CD14-positive monocyte (primary cell): ENCODE measurements around the gene CACNA1G. TPM values are rescaled to one million over a fixed set of nuclear protein-coding genes. Genes with fewer than 3 reads are reported as not detected.

Experiments used
- DNase-seq, 3 donors: peaks; one replicate each; pipeline ENCODE4 v3.0.0-alpha.2; 2011 to 2022
- H2AFZ ChIP-seq: 2 replicates; pipeline ENCODE4 v1.6.0; 2012; ENCODE audit warnings: mild to moderate bottlenecking, low read depth, low read length, inconsistent platforms; ENCODE audit not compliant: insufficient read depth, poor library complexity, severe bottlenecking
- H3K27ac ChIP-seq, 2 donors: 1 replicate in 1 of 2; 2 replicates in 1 of 2; pipeline ENCODE4 v1.5.1; 2012 to 2013; ENCODE audit warnings: low read length in 2 of 2, control low read depth in 1 of 2, inconsistent platforms in 1 of 2, low read depth in 1 of 2, mild to moderate bottlenecking in 1 of 2
- H3K27me3 ChIP-seq, 2 donors: one replicate each; pipeline versions ENCODE4 v1.6.0 to v1.6.1; 2011 to 2013; ENCODE audit warnings: low read length in 2 of 2; ENCODE audit not compliant: control insufficient read depth in 2 of 2, insufficient read depth in 2 of 2
- H3K36me3 ChIP-seq, 2 donors: replicated peaks in 1 of 2; 1 replicate in 1 of 2; 2 replicates in 1 of 2; pipeline versions ENCODE4 v1.5.1 to v1.6.1; 2012 to 2013; ENCODE audit warnings: low read length in 2 of 2, control low read depth in 1 of 2, inconsistent platforms in 1 of 2, mild to moderate bottlenecking in 1 of 2; ENCODE audit not compliant: insufficient read depth in 2 of 2, control insufficient read depth in 1 of 2
- H3K4me1 ChIP-seq, 2 donors: 1 replicate in 1 of 2; 2 replicates in 1 of 2; pipeline versions ENCODE4 v1.5.1 to v1.6.1; 2012 to 2013; ENCODE audit warnings: low read length in 2 of 2, control low read depth in 1 of 2, inconsistent platforms in 1 of 2, mild to moderate bottlenecking in 1 of 2, moderate library complexity in 1 of 2; ENCODE audit not compliant: insufficient read depth in 2 of 2, control insufficient read depth in 1 of 2
- H3K4me2 ChIP-seq: replicated peaks from 2 replicates; pipeline ENCODE3; 2012; ENCODE audit warnings: low read length, moderate library complexity, mild to moderate bottlenecking; ENCODE audit not compliant: poor library complexity, severe bottlenecking; ENCODE audit errors: extremely low read depth
- H3K4me3 ChIP-seq, 3 experiments: fragments of 200-600 bp in 1 of 3; sonication (generic) in 1 of 3; replicated peaks in 1 of 3; 1 replicate in 2 of 3; 2 replicates in 1 of 3; pipeline ENCODE4 v1.5.1; 2011 to 2013; ENCODE audit warnings: low read length in 3 of 3, mild to moderate bottlenecking in 3 of 3, control low read depth in 2 of 3, low read depth in 2 of 3, inconsistent platforms in 1 of 3, moderate library complexity in 1 of 3
- H3K79me2 ChIP-seq: 2 replicates; pipeline ENCODE4 v1.6.0; 2012; ENCODE audit warnings: mild to moderate bottlenecking, control low read depth, inconsistent platforms, low read length, moderate library complexity; ENCODE audit not compliant: insufficient read depth
- H3K9ac ChIP-seq: 2 replicates; pipeline ENCODE4 v1.6.0; 2017; ENCODE audit warnings: low read length, mild to moderate bottlenecking; ENCODE audit not compliant: insufficient read depth, poor library complexity, severe bottlenecking
- H3K9me3 ChIP-seq, 2 donors: replicated peaks in 1 of 2; 1 replicate in 1 of 2; 2 replicates in 1 of 2; pipeline versions ENCODE4 v1.5.1 to v1.6.1; 2012 to 2013; ENCODE audit warnings: low read length in 2 of 2, control low read depth in 1 of 2; ENCODE audit not compliant: control insufficient read depth in 1 of 2, insufficient read depth in 1 of 2
- H4K20me1 ChIP-seq: 2 replicates; pipeline ENCODE4 v1.6.0; 2012; ENCODE audit warnings: mild to moderate bottlenecking, low read length, control low read depth, moderate library complexity; ENCODE audit not compliant: insufficient read depth
- H3K27ac Mint-ChIP-seq, 7 donors: one replicate each; pipeline ENCODE4 v1.8.0; 2020; ENCODE audit warnings: mild to moderate bottlenecking in 7 of 7, mixed read lengths in 7 of 7, moderate library complexity in 6 of 7, inconsistent platforms in 2 of 7
- H3K27me3 Mint-ChIP-seq, 3 donors: one replicate each; pipeline ENCODE4 v1.8.0; 2021 to 2022; ENCODE audit warnings: low read depth in 3 of 3, mild to moderate bottlenecking in 3 of 3, mixed read lengths in 3 of 3, moderate library complexity in 3 of 3, inconsistent platforms in 1 of 3
- H3K36me3 Mint-ChIP-seq, 2 donors: one replicate each; pipeline ENCODE4 v1.8.0; 2020; ENCODE audit warnings: mixed read lengths in 2 of 2, inconsistent platforms in 1 of 2, mild to moderate bottlenecking in 1 of 2
- H3K4me1 Mint-ChIP-seq: one replicate; pipeline ENCODE4 v1.8.0; 2020; ENCODE audit warnings: mild to moderate bottlenecking, mixed read lengths
- H3K4me3 Mint-ChIP-seq, 2 donors: one replicate each; pipeline ENCODE4 v1.8.0; 2020; ENCODE audit warnings: mild to moderate bottlenecking in 2 of 2, mixed read lengths in 2 of 2, moderate library complexity in 1 of 2
- H3K9me3 Mint-ChIP-seq, 7 donors: one replicate each; pipeline ENCODE4 v1.8.0; 2020 to 2022; ENCODE audit warnings: mixed read lengths in 7 of 7, mild to moderate bottlenecking in 6 of 7, moderate library complexity in 6 of 7, inconsistent platforms in 2 of 7
- CTCF ChIP-seq: fragments of 200-600 bp; IDR thresholded peaks from one replicate; pipeline ENCODE4 v1.8.0; 2022; ENCODE audit warnings: antibody characterized with exemption, mild to moderate bottlenecking
- WGBS: methylation state at CpG from one replicate; pipeline ENCODE4 v1.1.5; 2013; ENCODE audit warnings: missing lambda C conversion rate; ENCODE audit not compliant: insufficient coverage; 5-methylcytosine and 5-hydroxymethylcytosine counted together
- intact Hi-C, 2 donors: fragments of 100-400 bp; cut with micrococcal nuclease; formaldehyde crosslinking; loops; one replicate each; pipeline versions ENCODE4 v1.15.0 to v1.15.1; 2023
- polyA plus RNA-seq, 3 donors: library from polyadenylated mRNA; depleted of rRNA in 1 of 3; unstranded in 2 of 3; stranded (reverse) in 1 of 3; fragments of 300-500 nt in 2 of 3; fragments of >200 nt in 1 of 3; fragmentation: Illumina TruSeq in 2 of 3; gene quantifications; 1 replicate in 2 of 3; 2 replicates in 1 of 3; pipeline ENCODE4 v1.2.3, GENCODE V29; 2012 to 2021

CACNA1G gene
- polyA plus RNA-seq, 3 donors, result 0.03 TPM; not detected in 2

- Histone ChIP-seq H3K4me3 (peak overlapping the region; percentile 35 to 85 (median 48)), H3K4me2 (peak overlapping the region; percentile 99), H3K79me2 (no peaks in the 10 kb centered on the region), H3K36me3 (no peaks in the 10 kb centered on the region), H4K20me1 (no peaks in the 10 kb centered on the region), H3K27ac (no peak overlapping the region), H3K4me1 (peaks cover 20 to 28% of the 10 kb centered on the region in 2 donors), H3K27me3 (no peaks in the 10 kb centered on the region), H2AFZ (peak overlapping the region; percentile 96), H3K9me3 (no peaks in the 10 kb centered on the region), H3K9ac (peak overlapping the region; percentile 60)
- TF ChIP-seq CTCF, result peak; percentile 29
- Mint-ChIP-seq H3K36me3 (no peaks in the 10 kb centered on the region), H3K4me3 (peak overlapping the region; percentile 84 to 95), H3K4me1 (peaks cover 27% of the 10 kb centered on the region), H3K27me3 (peaks cover 11 to 26% (median 18%) of the 10 kb centered on the region in 3 donors), H3K9me3 (no peaks in the 10 kb centered on the region), H3K27ac (peak overlapping the region in 3 of 7 donors; percentile 46 to 74 (median 60))
- intact Hi-C loops, result loop anchor here (5.0 to 10.0 kb wide), 4 partner anchors 57 to 303 kb away; partner anchors contain the start of gene ANKRD40 (in 1 of the 2)
- 2% methylated on average over 79 of the region's 82 CpGs for WGBS
- peak; percentile 61 to 77 (median 76) for DNase-seq
Measured at GRCh38 chr17:50541716-50542688, 18.5 kb upstream of the CACNA1G start.
